Measurements from ENCODE around the gene ADGRG1. TPM values are rescaled to one million over a fixed set of nuclear protein-coding genes. Genes with fewer than 3 reads are reported as not detected.
A peak's percentile ranks its signal among the peaks of the same experiment; 100 is the strongest.

ADGRG1 gene
- total and polyA plus RNA-seq, 2 experiments from 2014 or later = 0.21 TPM; not detected in 1

DNA sequence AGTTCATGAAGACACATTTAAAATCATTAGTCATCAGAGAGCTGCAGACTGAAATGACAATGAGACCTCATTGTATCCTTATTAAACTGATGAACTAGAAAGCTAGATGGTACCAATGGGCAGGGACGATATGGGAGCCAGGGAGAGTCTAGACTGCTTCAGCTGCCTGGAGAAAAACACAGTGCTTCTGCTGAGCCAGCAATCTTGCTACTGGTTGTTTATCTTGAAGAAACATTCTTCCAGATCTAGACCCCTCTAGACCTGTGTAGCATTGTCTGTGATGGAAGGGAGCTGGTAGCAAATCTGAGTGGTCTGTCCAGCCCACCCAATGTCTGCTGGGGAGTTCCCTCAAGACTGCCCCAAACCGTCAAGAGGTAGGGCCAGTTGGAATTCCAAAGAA is 64.2 kb downstream of the ADGRG1 start:
- no peak for TF ChIP-seq CTCF (IDR thresholded peaks at IDR 0.05; ENCODE audit: low read depth, low read length)
- Histone ChIP-seq H3K4me3 (no peak overlapping the region), H3K4me1 (ENCODE audit: low read depth) (peaks cover 16% of the 10 kb centered on the region), H3K9me3 (ENCODE audit: low read depth) (no peaks in the 10 kb centered on the region), H3K27me3 (no peaks in the 10 kb centered on the region), H3K27ac (no peak overlapping the region), H3K36me3 (no peaks in the 10 kb centered on the region)
- DNase-seq (ENCODE audit: low read depth in 1 of 2, low spot score in 1 of 2) = no peak

DNA sequence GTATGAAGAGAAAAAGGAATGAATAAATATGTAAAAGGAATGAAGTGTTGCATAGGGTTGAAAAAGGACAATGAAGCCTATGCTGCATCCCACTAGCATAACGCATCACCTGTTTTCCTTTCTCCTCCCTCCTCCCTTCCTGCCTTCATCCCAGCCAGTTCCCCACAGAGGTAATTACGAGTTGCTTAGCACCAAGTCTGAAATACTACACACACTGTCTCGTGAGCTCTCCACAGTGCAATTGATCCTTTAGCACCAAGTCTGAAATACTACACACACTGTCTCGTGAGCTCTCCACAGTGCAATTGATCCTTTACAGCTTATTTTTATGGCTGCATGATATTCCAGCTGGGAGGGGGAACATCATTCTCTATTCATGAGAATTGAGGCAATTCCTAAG is 65.1 kb downstream of the ADGRG1 start:
- Histone ChIP-seq H3K27ac (no peak overlapping the region), H3K4me1 (ENCODE audit: low read depth) (peaks cover 14% of the 10 kb centered on the region), H3K27me3 (no peaks in the 10 kb centered on the region), H3K9me3 (ENCODE audit: low read depth) (no peaks in the 10 kb centered on the region), H3K4me3 (no peak overlapping the region), H3K36me3 (no peaks in the 10 kb centered on the region)
- DNase-seq (ENCODE audit: low read depth in 1 of 2, low spot score in 1 of 2) = no peak
- TF ChIP-seq CTCF (IDR thresholded peaks at IDR 0.05; ENCODE audit: low read depth, low read length) = no peak

DNA sequence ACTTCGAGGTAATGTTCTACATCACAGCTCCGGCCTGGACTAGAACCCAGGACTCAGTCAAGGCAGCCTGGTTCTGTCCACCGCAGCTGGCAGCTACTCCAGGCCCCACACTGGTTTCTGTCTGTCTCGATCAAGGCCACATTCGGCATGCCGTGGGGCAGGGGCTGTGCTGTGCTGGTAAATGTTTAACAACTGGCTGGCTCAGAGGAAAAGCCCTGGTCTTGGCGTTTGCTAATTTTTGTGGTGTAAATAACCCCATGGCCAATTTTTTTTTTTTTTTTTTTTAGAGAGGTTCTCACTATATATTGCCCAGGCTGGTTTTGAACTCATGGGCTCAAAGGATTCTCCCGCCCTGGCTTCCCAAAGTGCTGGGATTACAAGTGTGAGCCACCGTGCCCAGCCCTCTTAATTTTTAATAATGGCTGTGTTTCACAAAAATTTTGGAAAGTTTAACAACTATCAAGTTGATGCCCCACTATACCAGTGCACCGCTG is 65.8 kb downstream of the ADGRG1 start:
- no peak overlapping the region for H3K4me3 ChIP-seq
- TF ChIP-seq CTCF (IDR thresholded peaks at IDR 0.05; ENCODE audit: low read depth, low read length) = no peak

GRCh38 chr16:57694725-57695679 is 66.6 kb downstream of the ADGRG1 start, which contains the start of gene DRC7:
Gene DRC7, plus strand, starts transcription at chr16:57694806. Its CDS starts 3,144 bp downstream, at chr16:57697950.
- peak within 1 kb of the TSS; percentile 18 for H3K4me3 ChIP-seq
- H3K27ac ChIP-seq = peak within 1 kb of the TSS; percentile 4
- H3K9me3 ChIP-seq (ENCODE audit: low read depth) = no peaks in the 10 kb centered on the region
- H3K4me1 ChIP-seq (ENCODE audit: low read depth) = no peaks in the 10 kb centered on the region
- DNase-seq (ENCODE audit: low read depth in 1 of 2, low spot score in 1 of 2) = peak; percentile 72 to 85
- H3K27me3 ChIP-seq = no peaks in the 10 kb centered on the region
- no peak for TF ChIP-seq CTCF (IDR thresholded peaks at IDR 0.05; ENCODE audit: low read depth, low read length)
- no peaks in the 10 kb centered on the region for H3K36me3 ChIP-seq

More for the DNA sequence above, 65.8 kb downstream of the ADGRG1 start:
- Histone ChIP-seq H3K36me3 (no peaks in the 10 kb centered on the region), H3K27me3 (no peaks in the 10 kb centered on the region), H3K9me3 (ENCODE audit: low read depth) (no peaks in the 10 kb centered on the region), H3K4me1 (ENCODE audit: low read depth) (peaks cover 7% of the 10 kb centered on the region), H3K27ac (no peak overlapping the region)
- no peak for DNase-seq (ENCODE audit: low read depth in 1 of 2, low spot score in 1 of 2)

DNA sequence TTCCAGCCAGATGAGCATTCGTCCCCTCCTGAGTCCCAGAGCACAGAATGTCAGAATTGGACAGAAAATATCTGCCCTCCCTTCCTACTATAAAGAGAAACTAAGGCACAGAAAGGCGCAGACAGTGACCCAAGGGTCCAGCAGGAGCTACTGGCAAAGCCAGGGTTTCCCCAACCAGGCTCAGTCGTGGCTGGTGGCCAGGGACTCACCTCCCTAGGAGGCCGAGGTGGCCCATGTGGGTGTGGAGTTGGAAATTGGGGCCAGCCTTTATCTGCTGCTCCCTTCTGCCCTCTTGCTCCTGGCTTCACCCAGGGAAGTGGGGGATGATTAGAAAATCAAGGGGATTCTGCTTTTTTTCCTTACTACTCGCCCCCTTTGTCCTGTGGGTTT is 67.2 kb downstream of the ADGRG1 start:
- Histone ChIP-seq H3K4me1 (ENCODE audit: low read depth) (peaks cover 2% of the 10 kb centered on the region), H3K9me3 (ENCODE audit: low read depth) (no peaks in the 10 kb centered on the region), H3K4me3 (no peak overlapping the region), H3K27ac (no peak overlapping the region), H3K27me3 (no peaks in the 10 kb centered on the region), H3K36me3 (no peaks in the 10 kb centered on the region)
- no peak for DNase-seq (ENCODE audit: low read depth in 1 of 2, low spot score in 1 of 2)
- no peak for TF ChIP-seq CTCF (IDR thresholded peaks at IDR 0.05; ENCODE audit: low read depth, low read length)
